Placental epithelial cell (primary cell): ENCODE data around the gene MZB1. TPM values are rescaled to one million over a fixed set of nuclear protein-coding genes. Genes with fewer than 3 reads are reported as not detected.

Experiments used
- total RNA-seq: library from RNA; depleted of rRNA; stranded (reverse); fragments of >200 nt; gene quantifications from 2 replicates; pipeline ENCODE4 v1.2.3, GENCODE V29; 2012

The MZB1 gene, protein sequence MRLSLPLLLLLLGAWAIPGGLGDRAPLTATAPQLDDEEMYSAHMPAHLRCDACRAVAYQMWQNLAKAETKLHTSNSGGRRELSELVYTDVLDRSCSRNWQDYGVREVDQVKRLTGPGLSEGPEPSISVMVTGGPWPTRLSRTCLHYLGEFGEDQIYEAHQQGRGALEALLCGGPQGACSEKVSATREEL
- total RNA-seq: 0.39 and 0.65 TPM in 2 replicates

DNA sequence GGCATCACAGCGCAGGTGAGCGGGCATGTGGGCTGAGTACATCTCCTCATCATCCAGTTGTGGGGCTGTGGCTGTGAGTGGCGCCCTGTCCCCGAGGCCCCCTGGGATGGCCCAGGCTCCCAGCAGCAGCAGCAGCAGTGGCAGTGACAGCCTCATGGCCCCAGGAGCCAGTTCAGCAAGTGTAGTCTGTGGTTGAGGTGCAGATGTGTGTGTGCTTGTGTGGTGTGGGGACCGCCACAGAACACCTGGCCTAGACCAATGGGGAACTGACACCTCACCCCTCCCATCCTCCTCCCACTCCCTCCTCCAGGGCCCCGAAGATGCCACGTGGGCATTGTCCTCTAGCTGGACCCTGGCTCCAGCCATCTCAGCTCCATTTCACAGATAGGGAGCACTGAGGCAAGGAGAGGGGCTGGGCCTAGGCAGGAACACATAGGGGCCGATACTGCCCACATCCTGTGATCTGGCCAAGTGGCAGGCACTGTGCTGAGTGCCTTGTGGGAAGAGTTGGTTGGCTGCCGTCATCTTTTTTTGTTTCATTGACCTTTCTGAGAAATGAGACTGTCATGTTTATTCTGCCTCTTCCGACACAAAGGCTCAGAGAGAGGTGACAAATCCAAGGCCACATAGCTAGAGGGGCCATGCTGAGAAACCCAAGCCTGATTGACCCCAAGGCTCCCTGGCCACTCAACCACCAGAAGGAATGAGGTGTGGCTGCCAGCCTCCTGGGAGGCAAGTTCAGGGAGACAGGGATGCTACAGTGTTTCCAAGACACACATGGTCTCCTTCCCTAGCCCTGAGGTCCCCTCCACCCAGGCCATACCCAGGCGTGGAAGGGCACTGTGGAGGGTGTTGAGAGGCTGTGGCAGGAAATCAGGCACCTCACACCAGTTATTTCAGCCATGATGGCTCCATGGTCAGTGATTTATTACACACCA, at the start of gene MZB1:
Gene MZB1 (minus strand): TSS at position 213 of the 938 bp plus-strand sequence. CDS start 57 bp downstream, at position 156.

DNA sequence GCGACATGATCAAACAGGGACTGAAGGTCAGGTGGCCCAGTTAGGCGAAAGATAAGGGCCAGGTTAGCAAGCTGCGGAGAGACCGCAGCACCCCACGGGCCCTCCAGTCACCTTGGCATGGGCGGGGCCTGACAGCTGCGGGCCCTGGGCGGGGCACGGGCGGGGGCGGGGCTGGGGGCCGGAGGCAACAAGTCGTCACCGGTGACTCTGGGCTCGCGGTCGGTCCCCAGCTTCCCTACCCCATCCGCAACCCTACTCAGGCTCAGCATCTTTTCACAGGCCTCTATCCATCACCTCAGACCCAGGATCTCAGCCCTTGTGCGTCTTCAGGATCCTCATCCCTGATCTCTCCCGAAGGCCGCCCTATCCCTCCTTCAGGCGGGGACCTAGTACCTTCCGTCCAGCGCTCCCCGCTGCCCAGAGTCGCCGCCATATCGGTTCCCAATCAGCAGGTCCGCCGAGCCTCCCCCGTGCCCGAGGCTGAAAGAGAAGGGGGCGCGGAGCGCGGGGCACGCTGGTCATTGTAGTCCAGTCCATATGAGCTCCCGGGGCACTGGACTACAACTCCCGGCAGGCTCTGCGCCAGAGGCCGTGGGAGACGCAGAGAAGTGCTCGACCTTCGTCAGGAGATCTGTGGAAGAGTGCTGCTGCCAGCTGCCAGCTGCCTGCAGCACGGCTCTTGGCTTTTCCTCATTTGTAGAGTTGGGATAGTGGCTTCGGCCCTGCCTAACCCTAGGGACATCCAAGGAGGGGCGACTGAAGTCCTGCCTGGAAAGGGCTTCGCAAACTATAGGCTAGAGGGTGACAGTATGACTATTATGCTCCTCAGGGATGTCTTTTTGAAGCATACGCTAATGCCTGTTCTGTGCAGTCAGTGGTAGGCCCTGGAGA, 49.5 kb upstream of the MZB1 start, which contains the start of gene DNAJC18:
Gene DNAJC18 (minus strand): TSS at position 513 of the 891 bp plus-strand sequence. CDS start 80 bp downstream, at position 433.

DNA sequence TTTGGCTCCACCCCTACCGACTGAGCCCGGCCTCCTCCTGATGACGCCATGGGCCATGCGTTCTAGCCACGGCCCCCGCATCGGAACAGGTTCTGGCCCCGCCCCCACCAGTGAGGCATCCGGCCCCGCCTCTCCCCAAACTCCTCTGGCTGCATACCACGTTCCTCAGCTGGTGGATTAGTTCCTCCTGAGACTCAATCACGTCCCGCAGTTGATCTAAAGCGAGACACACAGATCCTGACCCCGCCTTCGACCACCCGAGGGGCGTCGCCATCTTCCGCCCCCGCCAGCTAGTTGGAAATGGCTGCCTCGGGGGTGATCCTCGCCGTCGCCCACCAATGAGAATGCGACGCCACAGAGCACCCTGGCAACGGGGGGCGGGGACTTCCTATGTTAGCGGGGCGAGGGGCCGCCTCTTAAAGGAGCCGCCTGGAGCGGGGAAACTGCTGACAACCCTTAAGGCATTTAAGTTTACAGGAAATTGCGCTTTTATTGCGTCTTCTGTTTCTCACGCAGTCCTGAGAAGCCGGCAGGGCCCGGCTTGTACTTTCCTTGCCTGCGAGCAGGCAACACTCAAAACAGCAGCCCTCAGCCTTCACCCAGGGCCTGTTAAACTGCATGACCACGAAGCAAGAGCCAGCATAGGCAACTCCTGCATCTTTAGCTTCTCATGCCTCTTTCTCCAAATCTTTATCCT, 14.2 kb upstream of the MZB1 start, which contains the start of gene SPATA24:
Gene SPATA24 (minus strand): TSS at position 303 of the 697 bp plus-strand sequence. CDS start 29 bp downstream, at position 274.

DNA sequence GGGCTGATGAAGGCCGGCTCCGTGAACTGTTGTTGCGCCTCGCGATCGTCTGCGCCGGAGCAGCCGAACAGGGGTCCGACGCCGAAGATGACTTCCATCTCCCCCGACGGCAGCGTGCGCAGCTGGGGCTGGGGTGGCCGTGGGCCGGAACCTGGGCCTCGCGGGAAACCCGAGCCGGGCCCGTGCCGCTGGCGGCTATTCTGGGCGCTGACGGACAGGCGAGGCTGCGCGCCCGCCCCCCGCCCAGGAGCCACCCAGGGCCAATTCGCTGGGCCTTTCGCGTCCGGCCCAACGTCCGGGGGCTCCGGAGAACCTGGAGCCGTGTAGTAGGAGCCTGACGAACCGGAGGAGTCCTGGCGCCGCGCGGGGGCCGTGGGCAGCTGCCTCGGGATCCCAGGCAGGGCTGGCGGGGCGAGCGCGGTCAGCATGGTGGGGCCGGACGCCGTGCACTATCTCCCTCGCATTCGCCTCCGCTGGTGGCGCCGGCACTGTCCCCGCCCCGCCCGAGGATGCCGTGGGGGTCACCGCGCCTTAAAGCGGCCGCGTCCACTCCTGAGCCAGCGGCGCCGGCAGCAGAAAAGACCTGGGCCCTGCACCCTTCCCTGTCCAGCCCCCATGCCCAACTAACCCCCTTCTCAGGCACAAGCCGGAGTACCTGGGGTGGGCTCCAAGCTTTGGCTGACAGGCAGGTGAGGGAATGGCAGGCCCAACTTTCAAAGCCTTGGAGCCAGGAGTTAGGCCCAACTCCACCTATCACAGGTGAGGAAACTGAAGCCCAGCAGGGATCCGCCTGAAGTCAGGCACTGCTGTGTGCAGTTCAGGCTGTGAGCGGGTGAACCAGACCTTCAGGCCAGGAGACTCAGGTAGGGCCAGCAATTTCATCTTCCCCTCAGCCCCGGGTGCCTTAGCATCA, 5.2 kb upstream of the MZB1 start, which contains the start of gene PROB1:
Gene PROB1 (minus strand): TSS at position 451 of the 913 bp plus-strand sequence. CDS start 23 bp downstream, at position 428.

DNA sequence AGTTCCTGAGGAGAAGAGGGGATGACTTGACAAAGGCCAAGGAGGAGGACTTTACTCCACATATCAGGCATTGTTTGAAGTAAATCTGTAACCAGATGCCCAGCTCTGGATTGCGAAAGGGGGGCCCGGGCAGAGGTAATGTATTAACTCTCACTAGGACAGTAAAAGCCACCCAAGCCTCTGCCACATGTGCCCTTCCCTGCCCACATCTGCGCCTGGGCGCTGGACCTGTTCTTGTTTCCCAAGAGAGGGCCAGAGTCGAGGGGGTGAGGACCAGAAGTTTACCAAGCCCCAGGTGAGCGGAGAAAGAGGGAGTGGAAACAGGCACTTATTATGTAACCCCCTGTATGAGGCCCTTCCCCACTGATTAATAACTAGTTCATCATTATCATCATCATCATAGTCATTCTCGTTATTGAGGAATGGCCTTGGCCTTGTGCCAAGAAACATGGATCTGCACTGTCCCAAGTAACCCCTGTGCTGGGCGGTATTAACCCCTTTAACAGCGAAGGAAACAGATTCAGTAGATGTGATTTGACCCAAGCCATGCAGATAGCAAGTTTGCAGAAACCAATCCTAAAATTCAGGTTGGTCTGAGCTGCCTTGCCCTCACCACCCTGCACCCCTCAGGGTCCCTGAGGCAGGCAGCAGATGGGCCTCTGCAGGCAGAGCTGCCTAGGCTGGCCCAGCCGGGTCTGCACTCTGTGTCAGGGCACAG, 6.3 kb downstream of the MZB1 start, which contains the start of gene SLC23A1:
Gene SLC23A1 (minus strand): TSS at position 23 of the 718 bp plus-strand sequence. CDS start 44 bp downstream, outside the sequence.

DNA sequence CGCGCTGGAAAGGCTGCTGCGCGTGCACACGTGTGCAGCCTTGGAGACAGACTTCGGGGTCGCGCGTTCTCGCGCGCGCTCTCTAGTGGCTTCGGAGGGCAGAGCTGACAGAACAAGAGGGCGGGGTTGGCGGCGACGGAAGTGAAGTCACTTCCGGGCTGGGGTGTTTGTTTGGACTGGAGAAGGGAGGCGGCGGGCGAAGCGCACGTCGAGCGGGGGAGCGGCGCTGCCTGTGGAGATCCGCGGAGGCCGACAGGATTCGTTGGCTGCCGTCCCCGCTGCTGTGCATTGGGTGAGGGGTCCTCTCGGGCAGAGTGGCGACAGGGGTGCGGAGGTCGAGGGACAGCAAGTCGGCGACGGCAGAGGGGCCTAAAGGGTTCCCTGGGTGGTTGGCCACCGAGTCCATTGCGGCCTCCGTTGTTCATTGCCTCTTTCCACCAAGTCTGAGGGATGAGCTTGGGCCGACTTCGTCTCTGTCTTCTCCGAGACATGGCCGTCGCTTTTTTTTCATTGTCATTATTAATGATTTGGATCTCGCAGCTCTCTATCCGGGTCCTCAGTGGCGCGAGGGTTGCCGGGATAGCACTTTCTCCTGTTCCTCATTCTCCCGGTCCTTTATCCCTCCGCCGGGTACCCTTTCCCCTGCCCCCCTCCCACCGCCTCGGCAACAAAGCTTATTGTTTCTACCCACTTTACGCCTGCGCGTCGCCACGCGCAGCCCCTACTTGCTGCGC, 47.9 kb downstream of the MZB1 start, which contains the start of gene PAIP2:
Gene PAIP2 (plus strand): TSS at position 166 of the 734 bp plus-strand sequence. CDS start 21,931 bp downstream, outside the sequence.

Other genes with a start within 250 kb of the MZB1 start
- 44.5 and 60.9 TPM in 2 replicates for gene SIL1, start 191.5 kb downstream of the MZB1 start, total RNA-seq
- 183 and 205 TPM in 2 replicates for gene MATR3, start 96.2 kb downstream of the MZB1 start, total RNA-seq
- gene PAIP2, start 48.1 kb downstream of the MZB1 start, total RNA-seq: 42.0 and 64.0 TPM in 2 replicates
- not detected in 2 replicates for gene SLC23A1, start 6.6 kb downstream of the MZB1 start, total RNA-seq
- gene PROB1, start 5.2 kb upstream of the MZB1 start, total RNA-seq: 1.2 and 2.7 TPM in 2 replicates
- 3.1 and 3.5 TPM in 2 replicates for gene SPATA24, start 14.2 kb upstream of the MZB1 start, total RNA-seq
- gene DNAJC18, start 49.6 kb upstream of the MZB1 start, total RNA-seq: 5.5 and 5.6 TPM in 2 replicates
- gene ECSCR, start 72.8 kb upstream of the MZB1 start, total RNA-seq: not detected in 2 replicates
- gene SMIM33, start 81.1 kb upstream of the MZB1 start, total RNA-seq: not detected in 2 replicates
- 8.8 and 10.2 TPM in 2 replicates for gene STING1, start 92.8 kb upstream of the MZB1 start, total RNA-seq
- 55.4 and 69.0 TPM in 2 replicates for gene UBE2D2, start 171.4 kb upstream of the MZB1 start, total RNA-seq